GM18909 (cell line): ENCODE measurements around the gene KDSR.

Experiments
- ATAC-seq: cut with Tn5 transposase; IDR thresholded peaks from one replicate; pipeline ENCODE4 v1.9.1; 2021; ENCODE audit warnings: mild to moderate bottlenecking; ENCODE audit not compliant: unreplicated experiment, poor library complexity

KDSR gene

GRCh38 chr18:63290166-63290820 lies 76.7 kb downstream of the KDSR start:
- ATAC-seq: no peak

- no peak for ATAC-seq
Observed at GRCh38 chr18:63288311-63288710, 78.7 kb downstream of the KDSR start.

- ATAC-seq: no peak
Observed at GRCh38 chr18:63287691-63288220, 79.2 kb downstream of the KDSR start.

GRCh38 chr18:63286926-63287325 lies 80.1 kb downstream of the KDSR start:
- no peak for ATAC-seq

- peak; percentile 98 for ATAC-seq
Observed at GRCh38 chr18:63284827-63285733, 81.9 kb downstream of the KDSR start.

- ATAC-seq: no peak
Observed at GRCh38 chr18:63284173-63284799, 82.7 kb downstream of the KDSR start.

GRCh38 chr18:63283305-63284094 lies 83.5 kb downstream of the KDSR start:
- ATAC-seq: no peak

- no peak for ATAC-seq
Observed at GRCh38 chr18:63282793-63283192, 84.2 kb downstream of the KDSR start.
